GM21528 (cell line): ENCODE results near the gene DUSP16.
A peak's percentile ranks its signal among the peaks of the same experiment; 100 is the strongest.
"Not testable (repeated sequence)": the region's sequence is repeated elsewhere in the genome, so short reads cannot be mapped to it uniquely, and the experiment has no call there.

Source experiments
- ATAC-seq: cut with Tn5 transposase; IDR thresholded peaks from one replicate; pipeline ENCODE4 v1.9.1; 2021; ENCODE audit warnings: mild to moderate bottlenecking, moderate library complexity; ENCODE audit not compliant: unreplicated experiment, low FRiP score

The DUSP16 gene

DNA sequence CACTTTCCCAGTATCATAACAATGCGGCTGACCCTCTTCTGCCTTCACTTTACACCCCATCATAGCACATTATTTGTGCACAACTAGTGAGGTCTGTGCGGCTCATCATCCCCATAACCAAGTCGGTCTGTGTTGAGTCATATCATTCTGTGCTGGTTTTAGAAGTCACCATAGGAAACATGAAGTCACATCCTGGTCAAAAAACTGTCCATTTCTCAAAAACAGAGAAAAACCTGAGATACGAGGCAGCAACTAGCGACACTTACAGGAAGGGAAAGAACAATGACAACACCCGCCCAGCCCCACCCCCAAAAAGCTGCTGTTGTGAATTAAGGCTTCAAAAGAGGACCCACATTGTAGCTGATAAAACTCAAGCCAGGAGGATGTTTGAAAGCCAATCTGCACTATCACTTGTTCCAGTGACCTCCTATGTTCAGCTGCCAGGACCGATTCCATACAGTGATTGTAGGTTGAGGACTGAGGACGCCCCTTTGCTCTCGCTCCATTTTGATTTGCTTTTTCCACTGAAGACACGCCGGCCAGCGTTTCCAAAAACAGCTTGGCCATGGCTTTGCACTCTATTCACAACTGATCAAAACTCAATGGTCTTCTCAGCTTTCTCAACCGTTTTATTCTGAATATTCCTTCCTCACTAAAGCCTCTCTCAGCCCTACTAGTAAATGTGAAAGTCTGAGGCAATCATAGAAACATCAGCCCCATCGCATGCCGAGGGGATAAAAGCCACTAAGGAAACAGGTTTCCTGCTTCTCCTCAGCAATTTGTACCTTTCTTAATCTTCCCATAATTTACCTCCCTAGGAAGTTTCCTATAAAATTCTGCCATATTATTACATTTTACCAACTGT lies 87.5 kb downstream of the DUSP16 start:
- peak; percentile 88 for ATAC-seq

GRCh38 chr12:12474471-12474928 lies 88.2 kb downstream of the DUSP16 start:
- ATAC-seq, result peak; percentile 24

DNA sequence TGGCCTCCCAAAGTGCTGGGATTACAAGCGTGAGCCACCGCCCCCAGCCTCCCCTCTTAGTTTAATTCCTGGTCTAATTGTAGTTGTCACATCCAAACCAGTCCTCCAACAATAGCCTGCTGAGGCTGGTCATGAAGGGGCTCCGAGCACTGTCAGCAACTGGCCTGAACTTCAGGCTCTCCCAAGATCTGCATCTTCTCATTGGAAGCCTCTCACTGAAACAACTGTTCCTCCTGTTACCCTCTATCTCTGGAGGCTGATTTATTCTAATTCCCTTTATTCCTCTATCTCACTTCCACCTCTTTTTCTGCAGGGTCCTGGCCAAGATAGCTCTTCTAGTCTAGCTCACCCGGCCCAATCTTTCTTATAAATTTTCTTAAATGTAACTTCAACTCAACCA lies 89.4 kb downstream of the DUSP16 start:
- ATAC-seq, result no peak

GRCh38 chr12:12471982-12472961 lies 90.4 kb downstream of the DUSP16 start:
- ATAC-seq, result not testable (repeated sequence)

GRCh38 chr12:12470751-12471306 lies 91.8 kb downstream of the DUSP16 start:
- ATAC-seq, result no peak

DNA sequence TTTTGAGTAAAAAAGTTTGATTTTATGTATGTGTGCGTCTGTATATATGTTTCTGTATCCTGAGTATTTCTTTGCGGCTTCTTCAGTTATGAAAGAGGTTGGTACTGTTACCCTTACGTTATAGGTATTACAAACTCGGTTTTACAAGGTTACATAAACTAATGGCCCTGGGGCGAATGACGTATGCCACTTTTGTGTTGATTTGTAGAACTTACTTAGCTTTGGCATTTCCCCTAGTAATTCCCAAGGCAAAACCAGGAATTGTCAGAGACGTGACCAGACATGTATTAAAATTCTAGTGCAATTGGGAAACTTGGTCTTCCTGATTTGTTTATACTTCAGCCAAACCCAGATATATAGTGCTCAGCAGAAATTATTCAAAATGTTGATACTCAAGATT lies 93.3 kb downstream of the DUSP16 start:
- ATAC-seq, result no peak

- ATAC-seq, result no peak
Measured at GRCh38 chr12:12468575-12468974, 94.1 kb downstream of the DUSP16 start.

GRCh38 chr12:12467688-12468261 lies 94.9 kb downstream of the DUSP16 start:
- ATAC-seq, result no peak

DNA sequence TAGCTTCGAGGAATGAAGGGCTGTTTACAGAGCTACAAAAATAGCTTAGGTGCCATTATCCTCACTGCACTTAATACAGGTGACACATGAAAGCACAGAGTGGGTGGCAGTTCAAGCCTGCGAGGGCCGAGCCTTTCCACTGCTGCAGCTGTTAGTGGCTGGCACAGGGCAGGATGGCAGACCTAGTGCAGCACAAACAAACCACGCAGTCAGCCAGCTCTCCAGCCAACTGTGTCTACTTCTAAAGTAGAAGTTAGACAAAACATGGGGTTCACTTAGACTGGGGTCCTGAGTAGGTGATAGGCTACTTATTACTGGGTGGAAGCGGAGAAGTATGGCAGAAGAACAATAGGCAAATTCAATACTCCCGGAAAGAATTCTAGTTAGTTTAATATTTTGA lies 95.4 kb downstream of the DUSP16 start:
- no peak for ATAC-seq

- no peak for ATAC-seq
Measured at GRCh38 chr12:12466157-12466556, 96.5 kb downstream of the DUSP16 start.

DNA sequence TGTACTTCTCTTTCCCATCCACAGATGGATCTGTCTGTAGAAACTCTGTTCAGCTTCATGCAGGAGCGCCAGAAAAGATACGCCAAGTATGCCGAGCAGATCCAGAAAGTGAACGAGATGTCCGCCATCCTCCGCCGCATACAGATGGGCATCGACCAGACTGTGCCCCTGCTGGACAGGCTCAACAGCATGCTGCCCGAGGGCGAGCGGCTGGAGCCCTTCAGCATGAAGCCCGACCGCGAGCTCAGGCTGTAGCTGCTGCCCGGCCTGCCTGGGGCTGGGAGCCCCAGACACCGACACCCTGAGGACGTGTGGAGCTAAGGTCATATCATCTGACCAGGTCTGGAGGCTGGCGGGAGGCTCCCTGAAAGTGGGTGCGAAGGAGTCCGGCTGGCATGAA lies 97.1 kb downstream of the DUSP16 start:
- ATAC-seq, result no peak

- no peak for ATAC-seq
Measured at GRCh38 chr12:12461923-12462315, 100.7 kb downstream of the DUSP16 start.

DNA sequence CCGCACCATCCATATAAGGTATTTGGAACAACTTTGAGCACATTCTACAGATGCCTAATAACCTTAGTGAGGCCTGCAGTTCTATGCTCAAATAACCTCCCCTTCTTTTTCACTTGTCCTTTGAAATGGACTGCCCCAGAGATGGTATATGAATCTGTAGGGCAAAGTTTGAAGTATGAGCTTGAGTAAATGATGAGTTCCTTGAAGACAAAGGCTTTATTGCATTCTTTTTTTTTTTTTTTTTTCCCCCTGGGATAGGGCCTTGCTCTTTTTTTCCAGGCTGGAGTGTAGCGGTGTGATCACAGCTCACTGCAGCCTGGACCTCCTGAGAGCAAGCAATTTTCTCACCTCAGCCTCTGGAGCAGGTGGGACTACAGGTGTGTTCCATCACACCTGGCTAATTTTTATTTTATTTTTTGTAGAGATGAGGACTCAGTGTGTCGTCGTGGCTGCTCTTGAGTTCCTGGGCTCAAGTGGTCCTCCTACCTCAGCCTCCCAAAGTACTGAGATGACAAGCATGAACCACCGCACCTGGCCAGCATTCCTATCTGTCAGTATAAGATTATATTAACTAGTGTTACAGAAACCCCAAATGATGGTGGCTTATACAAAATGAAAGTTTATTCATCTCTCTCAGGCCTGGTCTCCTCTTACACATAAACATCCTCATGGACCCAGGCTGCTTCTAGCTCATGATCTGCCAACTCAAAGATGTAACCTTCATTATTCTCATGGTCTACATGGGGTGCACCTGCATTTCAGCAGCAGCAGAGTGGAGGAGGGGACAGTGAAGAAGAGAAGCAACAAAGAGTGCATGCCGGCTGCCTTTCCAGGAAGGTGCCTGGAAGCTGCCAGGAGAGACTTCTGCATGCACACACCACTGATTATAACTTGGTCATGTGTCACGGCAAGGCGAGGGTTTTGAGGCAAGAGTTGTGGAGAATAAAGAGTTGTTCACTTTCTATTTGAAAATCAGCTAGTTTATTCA lies 101.4 kb downstream of the DUSP16 start:
- ATAC-seq, result no peak

DNA sequence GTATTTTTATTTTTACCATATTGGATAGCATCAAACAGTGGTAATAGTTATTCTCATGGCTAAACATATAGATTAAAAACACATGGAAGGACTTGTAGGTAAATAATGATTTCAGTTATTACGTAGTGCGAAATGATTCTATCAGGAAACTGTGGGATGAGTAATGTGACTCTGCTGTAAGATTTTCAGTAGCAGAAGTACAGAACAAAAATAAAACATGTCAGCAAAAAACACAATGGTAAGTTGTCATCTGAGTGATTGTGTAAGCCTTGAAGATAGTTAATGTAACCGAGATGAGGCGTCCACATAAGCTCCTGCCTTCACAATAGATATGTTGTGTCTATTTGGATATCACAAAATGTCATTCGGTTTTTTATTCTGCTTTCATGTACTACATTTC lies 106.0 kb downstream of the DUSP16 start:
- ATAC-seq, result no peak

DNA sequence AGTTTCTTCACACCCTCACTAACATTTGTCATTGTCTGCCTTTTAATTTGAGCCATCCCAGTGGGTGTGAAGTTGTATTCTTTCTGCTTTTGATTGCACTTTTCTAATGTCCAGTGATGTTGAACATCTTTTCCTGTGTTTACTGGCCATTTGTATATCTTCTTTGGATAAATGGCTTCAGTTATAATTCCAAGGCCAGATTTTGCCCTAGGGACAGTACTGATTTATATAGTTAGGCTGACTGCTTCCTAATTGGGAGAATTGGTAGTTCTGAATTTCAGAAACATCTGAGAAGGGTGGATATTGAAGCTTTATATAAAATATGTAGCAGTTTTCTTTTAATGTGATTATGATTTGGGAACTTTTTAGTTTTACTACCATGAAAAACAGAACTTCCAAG lies 108.3 kb downstream of the DUSP16 start:
- ATAC-seq, result no peak

- ATAC-seq, result no peak
Measured at GRCh38 chr12:12453635-12454034, 109.0 kb downstream of the DUSP16 start.

GRCh38 chr12:12452326-12452902 lies 110.2 kb downstream of the DUSP16 start:
- no peak for ATAC-seq

GRCh38 chr12:12451098-12451497 lies 111.6 kb downstream of the DUSP16 start:
- ATAC-seq, result no peak

DNA sequence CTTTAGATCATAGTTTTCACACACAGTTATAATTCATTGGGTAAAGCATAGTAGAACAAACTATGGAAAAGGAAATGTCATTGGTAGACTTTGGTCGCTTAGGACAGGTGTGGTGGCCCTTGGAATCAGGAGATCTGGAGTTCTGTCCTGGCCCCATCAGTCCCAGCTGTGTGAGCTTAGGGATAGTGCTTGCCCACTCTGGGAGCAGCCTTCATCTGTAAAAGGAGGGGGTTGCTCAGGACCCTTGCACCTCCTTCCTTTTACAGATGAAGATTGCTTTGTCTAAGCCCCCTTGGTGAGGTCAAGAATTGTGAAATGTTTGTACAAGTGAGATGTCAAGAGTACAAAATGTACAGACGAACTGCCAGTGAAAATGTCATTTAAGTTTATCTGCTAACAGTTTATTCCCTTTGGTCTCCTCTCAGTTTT lies 112.6 kb downstream of the DUSP16 start:
- no peak for ATAC-seq
